Measurements from ENCODE around the gene DRD2.
"Not testable (repeated sequence)": the region's sequence is repeated elsewhere in the genome, so short reads cannot be mapped to it uniquely, and the experiment has no call there.

Gene DRD2

DNA sequence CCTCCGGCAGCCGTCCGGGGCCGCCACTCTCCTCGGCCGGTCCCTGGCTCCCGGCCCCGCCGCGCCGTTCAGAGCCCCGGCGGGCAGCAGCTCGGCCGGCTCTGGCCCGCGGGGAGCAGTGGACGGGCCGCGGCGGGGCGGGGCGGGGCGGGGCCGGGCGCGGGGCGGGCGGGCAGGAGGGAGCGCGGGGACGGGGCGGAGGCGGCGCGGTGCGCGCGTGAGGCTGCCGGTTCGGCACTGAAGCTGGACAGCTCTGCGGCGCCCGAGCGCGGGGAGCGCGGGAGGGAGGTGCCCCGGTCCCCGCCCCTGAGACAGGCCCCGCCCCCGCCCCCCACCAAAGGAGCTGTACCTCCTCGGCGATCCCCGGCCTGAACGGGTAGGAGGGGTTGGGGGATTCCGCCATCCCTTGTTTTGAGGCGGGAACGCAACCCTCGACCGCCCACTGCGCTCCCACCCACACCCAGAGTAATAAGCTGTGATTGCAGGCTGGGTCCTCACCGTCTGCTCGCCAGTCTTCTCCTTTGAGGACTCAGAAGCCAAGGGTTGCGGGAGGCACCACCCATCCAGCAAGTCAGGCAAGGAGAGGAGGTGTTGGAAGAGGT, at the start of gene DRD2:
Gene DRD2 (minus strand): TSS at position 239 of the 602 bp plus-strand sequence. CDS start 50,747 bp downstream, outside the sequence.
- no peak for DNase-seq (ENCODE audit: low read depth)

DNA sequence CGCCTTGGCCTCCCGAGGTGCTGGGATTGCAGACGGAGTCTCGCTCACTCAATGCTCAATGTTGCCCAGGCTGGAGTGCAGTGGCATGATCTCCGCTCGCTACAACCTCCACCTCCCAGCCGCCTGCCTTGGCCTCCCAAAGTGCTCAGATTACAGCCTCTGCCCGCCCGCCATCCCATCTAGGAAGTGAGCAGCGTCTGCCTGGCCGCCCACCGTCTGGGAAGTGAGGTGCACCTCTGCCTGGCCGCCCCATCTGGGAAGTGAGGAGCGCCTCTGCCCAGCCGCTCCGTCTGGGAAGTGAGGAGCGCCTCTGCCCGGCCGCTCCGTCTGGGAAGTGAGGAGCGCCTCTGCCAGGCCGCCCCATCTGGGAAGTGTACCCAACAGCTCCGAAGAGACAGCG, 48.7 kb upstream of the DRD2 start:
- not testable (repeated sequence) for DNase-seq (ENCODE audit: low read depth)

DNA sequence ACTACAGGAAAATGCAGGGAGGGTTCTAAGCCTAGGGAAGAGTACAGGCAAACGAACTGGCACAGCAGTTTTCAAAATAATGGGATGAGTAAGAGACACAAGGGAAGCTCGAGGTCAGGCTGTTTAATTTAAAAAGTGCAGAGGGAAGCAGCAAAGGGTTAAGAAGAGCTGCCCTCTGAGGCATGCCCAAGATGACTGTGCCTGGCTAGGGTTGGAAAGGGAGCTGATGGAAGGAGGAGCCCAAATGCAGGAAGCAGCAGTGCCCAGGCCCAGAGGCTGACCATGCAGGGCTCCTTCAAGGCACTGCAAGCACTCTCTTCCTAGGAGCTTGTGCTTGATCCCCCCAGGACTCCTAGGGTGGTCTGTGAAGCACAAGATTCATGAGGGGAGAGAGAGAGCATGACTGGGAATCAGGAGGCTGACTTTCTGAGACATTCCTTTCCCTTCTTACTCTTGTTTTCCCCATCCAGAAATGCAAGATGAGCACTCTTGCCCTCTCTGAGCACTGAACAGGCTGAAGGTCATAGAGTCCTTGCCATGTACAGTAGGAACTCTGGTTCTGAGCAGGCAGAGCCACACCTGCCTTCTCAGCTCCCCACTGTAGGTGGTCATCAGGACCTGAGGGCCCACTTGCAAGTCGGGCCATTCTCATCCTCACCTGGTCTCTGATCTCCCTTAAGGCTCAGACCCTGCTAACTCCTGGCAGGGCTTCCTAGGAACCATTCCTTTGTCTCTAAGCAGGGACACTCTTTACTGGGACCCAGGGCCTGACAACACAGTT, 46.7 kb upstream of the DRD2 start:
- no peak for DNase-seq (ENCODE audit: low read depth)

DNA sequence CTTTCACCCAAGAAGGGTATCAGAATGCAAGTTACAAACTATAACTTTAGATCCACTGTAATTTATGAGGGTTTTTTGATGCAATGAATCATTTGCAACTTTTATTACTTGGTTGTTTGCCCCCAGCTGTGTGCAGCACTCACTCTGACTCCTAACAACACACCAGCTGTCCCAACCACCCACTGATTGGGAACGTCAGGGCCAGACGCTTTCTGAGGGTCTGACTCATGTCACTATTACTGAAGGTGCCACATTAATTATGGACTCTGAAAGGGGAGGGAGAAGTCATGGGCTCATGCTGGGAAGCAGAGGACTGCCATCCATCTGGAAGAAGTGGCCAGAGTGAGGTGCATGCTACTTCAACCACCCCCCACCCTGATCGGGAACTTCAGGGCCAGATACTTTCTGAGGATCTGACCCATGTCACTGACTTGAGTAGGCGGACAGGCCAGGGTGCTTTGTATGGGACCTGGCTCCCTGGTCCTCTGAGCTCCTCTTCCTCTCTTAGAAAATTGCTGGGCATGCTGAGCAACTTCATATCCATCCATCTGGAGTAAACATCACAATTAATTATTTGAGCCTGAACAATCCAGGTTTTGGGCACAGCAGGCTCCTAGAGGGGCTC, 44.9 kb upstream of the DRD2 start:
- no peak for DNase-seq (ENCODE audit: low read depth)

DNA sequence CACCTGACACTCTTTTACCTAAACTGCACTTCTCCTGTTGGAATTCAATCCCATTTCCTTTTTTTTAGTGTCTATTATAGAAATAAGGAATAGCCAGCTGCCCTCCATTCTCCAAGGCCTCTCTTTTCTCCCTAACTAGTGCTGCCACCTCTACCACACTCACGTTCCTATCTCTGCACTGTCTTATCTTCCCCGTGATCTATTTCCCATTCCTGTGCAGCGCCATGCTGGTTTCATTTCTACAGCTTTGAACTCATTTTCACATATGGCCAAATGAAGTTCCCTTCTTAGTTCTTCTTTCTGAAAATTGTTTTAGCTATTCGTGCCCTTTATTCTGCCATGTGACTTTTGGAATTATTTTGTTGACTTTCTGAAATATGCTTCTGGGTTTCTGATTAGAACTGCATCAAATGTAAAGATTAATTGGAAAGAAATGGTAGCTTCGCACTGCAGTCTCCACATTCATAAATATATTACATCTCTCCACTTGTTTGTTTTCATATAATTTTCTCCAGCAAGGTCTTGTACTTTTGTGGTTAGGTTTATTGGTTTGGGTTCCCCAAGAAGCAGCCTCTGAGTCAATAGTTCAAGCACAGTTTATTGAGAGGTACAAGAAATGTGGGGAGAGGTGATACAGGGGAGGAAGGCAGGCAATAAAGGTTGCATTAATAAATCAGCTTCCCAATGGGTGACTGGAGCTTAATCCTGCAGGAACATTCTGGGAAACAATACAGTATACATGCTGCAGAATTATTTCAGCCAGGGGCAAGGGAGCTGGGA, 43.7 kb upstream of the DRD2 start:
- DNase-seq (ENCODE audit: low read depth) = no peak

DNA sequence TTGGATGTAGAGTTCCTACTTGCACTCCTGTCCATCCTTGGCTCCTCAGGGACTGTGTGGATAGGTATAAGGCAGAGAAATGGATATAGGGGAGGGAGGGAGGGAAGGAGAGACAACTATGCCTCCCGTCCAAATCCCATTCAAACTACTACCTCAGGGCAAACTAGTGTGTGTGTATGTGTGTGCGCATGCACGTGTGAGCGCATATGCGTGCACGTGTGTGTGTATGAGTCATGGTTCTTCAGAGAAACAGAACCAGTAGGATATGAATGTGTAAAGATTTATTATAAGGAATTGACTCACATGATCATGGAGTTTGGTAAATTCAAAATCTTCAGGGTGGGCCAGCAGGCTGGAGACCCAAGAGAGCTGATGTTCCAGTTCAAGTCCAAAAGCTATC, 42.2 kb upstream of the DRD2 start:
- DNase-seq (ENCODE audit: low read depth) = no peak

DNA sequence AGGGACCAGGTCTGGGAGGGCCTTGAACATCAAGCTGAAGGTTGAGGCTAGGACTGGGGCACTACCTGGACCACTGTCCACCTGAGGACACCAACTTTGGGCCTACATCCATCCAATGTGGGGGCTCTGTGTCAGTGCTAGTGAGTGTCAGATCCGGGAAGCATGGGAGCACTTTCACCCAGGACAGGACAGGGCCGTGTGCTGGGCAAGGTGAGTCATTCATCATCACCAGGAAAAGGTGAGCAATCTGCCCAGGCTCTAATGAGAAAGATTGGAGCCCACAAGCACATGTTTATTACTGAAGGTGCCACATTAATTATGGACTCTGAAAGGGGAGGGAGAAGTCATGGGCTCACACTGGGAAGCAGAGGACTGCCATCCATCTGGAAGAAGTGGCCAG, 39.7 kb upstream of the DRD2 start:
- DNase-seq (ENCODE audit: low read depth) = no peak

DNA sequence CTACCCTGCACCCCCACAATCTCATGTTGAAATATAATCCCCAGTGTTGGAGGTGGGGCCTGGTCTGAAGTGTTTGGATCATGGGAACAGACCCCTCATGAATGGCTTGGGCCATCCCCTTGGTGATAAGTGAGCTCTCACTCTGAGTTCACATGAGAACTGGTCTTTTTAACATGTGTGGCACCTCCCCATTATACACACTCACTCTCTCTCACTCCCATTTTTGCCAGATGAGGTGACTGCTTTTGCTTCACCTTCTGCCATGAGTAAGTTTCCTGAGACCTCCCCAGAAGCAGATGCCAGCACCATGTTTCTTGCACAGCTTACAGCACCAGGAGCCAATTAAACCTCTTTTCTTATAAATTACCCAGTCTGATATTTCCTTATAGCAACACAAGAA, 32.1 kb upstream of the DRD2 start:
- no peak for DNase-seq (ENCODE audit: low read depth)

DNA sequence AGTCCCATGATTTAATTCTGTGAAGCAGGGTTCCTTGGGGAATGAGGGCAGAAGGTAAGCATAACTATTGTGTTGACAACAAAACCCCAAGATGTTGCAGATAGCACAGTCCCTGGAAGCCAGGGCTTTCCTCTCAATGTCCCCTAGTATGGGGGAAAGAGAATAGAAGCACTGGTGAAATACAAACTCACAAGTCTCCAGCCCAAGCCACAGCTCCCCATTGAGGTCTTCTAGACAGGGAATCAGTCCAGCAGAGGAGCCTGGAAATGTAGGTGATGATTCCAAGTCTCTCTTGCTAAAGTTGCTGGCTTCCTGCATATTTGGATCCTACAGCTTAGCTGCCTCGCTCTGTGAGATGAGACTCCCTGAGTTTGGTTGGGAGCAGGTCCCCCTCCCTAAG, 31.7 kb upstream of the DRD2 start:
- no peak for DNase-seq (ENCODE audit: low read depth)

DNA sequence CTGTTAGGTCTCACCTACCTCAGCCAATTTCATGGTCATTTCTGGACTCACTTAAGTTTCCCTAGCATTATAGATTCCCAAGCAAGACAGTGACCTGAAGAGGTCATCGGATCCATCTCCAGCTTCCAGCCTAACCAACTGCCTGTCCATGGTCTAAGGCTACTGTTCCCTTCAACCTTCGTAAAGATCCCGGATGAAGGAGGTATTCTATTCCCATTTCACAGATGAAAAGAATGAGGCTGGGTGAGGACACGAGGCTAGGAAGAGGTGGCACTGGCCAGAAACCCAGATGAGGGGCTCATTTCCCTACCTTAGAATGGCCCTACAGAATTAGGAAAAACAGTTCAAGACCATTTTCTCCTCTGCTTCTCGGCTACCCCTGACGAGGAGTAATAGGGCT, 31.3 kb upstream of the DRD2 start:
- no peak for DNase-seq (ENCODE audit: low read depth)

DNA sequence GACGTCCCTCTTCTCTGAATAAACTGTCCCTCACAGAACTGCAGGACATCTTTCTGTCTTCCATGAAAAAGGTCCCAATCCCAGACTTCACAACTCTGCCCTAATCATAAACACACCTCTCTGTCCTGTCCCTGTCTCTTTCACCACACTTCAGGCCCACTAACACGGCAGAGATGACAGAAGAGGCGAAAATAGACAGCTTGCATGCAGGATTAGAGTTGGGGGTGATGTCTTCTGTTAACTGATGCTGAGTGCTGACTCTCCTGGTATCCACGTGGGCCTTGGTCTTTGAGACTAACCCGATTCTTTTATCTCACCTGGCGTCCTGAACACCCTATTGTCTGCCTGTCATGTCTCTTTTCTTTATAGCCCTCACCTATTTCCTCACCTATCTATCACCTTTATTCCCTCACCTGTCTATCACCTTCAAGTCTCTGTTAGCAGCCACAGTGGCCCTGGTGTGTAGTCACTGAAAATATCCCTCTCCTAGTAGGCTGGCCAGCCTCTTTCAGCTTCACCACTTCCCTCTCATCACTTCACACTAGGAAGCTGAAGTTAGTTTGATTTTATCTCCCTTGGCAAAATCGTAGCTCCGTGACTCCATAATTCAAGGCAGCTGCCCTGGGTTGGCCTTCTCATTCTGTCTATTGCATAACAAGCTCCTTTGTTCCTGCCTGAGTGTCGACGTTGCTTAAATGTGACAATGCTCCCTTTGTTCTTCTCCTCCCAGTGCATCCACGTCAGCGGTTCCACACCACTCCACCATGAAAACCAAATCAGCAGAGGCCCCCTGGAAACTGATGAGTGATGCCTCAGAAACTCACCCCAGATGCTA, 30.6 kb upstream of the DRD2 start:
- no peak for DNase-seq (ENCODE audit: low read depth)

DNA sequence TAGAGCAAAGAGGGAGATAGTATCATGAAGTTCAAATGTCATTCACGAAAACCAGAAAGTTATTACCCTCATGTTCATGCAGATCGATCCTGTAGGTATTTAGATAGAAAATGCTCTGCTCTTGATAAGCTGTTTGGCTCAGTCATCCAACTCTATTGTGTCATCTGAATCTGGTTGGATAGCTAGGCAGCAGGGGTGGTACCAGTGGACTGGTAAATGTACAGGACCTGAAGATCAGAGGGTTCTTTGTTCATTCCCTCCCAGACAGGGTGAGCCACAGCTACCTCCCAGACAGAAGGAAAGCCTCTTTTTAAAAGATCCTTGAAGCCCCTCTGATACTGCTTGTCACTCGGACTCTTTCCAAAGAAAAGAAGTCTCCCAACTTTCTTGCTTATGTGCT, 29.8 kb upstream of the DRD2 start:
- DNase-seq (ENCODE audit: low read depth) = no peak

DNA sequence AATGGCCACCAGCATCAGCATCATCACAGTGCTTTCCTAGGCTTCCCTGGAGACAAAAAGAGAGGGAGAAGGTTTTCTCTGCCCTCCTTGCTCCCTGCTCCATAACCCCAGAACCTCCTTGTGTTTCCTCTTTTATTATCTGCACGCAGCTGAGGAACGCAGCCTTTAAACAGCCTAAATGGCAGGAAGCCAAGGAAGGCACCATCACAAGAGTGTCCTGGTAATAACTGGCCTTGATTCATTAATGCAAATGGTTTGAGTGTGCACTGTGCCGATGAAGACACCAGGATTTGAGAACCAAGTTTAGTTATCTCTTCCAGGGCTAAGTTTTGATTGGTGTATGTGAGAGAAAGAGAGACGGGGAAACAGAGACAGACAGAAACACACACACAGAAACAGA, 29.4 kb upstream of the DRD2 start:
- no peak for DNase-seq (ENCODE audit: low read depth)

DNA sequence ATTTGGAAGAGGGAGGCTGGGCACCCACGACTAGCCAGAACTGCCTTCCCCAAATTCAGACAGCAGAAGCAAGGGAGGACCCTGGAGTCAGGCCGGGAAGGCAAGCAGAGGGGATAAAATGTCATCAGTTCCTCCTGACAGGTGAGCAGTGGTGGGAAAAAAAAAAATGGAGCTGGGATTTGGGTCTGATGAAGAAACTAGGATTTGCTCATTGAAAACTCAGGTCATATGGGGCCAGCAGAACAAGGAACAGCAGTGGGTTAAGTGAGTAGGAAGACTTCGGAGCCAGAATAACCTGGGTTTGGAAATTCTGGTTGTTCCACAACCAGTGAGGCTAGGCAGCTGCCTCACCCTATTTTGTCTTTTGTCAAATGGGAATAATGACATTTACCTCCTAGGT, 28.9 kb upstream of the DRD2 start:
- DNase-seq (ENCODE audit: low read depth) = no peak

DNA sequence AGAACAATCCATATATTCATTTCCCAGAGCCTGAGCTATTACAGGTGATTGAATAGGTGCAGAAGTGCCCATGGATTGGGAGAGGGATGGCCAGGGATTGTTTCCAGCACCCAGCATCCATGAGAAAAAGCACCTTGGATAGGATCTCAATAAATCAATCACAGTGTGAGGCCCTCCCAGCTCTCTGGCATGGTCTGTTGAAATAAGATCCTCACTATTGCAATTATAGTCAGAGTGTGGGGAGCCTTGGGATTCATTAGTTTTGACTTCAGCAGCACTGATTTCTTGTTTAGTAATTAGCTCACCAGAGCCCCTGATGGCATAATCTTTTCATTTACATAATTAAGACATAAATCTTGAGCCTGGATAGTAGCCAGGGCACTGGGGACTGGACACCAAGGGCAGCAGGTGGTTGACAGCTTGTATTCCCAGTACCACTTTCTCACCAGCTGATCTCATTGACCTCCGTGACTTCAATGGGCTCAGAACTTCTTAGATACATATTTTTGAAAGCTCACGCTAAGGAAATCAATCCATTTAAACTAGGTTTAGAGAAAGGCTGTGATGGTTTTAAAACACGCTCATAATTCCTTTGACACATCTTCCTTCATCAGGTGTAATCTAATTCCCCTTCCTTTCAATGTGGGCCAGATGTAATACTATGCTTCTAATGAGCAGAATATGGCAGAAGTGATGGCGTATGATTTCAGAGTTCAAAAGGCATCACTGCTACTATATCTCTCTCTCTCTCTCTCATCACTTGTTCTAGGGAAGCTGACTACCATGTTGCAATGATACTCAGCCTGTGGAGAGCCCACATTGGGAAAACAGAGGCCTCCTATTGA, 22.1 kb upstream of the DRD2 start:
- DNase-seq (ENCODE audit: low read depth) = no peak

DNA sequence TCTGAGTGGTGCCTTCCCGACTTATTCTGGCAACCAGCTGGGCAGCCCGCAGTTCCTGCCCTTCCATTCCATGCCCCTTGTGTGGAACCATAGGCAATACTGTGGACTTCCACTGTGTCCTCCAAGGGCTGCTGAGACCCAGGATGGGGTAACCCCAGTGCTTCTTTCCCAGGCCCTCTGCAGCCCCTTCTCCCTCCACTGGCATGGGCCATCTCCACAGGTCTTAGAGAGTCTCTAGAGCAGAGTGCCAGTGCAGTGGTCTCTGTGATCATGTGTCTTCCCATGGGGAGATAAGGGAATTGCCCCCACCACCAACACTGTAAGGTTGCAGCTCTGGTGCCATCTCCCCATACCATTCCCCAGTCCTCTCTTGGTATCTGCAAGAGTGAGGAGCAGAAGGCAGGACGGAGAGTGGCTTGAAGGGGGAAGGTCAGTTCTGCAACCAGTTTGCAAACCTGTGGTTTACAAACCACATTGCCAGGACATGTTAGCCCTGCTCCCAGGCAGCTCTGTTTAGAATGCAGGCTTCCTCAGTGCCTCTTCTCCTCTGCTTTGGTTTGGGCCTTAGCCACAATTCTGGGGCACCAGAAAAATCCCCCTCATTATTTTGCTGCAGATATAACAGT, 20.9 kb upstream of the DRD2 start:
- no peak for DNase-seq (ENCODE audit: low read depth)

DNA sequence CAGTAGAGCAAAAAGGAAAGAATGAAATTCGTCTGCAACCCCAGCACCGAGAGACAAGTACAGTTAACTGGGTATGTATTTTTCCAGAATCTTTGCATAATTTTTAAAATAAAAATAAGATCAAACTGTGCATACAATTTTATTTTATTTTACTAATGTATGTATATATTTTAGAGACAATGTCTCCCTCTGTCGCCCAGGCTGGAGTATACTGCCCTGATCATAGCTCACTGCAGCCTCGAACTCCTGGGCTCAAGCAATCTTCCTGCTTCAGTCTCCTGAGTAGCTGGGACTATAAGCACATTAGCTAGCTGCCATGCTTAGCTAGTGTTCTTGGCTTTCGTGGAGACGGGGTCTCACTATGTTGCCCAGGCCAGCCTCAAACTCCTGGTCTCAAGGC, 18.8 kb upstream of the DRD2 start:
- no peak for DNase-seq (ENCODE audit: low read depth)

DNA sequence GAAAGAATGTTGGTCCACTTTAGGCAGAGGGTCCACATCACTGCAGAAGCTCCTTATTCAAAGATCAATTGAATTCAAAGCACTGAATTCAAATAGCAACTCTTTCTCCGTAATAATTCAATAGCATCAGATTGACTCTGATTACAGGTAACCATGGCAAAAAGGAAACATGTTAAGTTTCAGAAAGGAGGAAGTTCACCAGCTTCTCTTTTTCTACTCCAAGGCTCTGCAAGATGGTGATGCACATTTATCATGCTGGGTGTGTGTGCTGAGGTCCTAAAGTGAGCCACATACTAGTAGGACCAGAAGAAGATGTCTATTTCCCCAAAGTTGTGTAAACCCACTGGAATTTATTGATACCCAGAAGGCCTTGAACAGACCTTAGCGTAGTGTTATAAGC, 18.0 kb upstream of the DRD2 start:
- no peak for DNase-seq (ENCODE audit: low read depth)

DNA sequence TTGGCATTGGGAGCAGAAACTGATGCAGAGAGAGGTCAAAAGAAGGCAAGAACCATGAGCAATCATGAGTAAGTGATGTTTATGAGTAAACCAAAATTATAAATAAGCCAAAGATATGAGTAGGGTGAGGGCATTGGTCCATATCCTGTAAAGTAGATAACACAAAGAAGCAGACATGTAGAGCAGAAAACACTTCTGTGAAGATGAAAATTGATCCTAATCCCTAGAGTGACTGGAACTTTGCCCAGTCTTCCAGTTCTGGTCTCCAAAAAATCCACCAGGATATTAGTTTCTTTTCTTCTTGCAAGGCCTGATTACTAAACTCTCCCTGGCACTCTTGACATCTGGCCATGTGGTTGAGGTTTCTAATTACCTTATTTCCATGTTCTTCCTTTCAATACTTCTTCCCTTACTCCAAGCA, 13.7 kb upstream of the DRD2 start:
- no peak for DNase-seq (ENCODE audit: low read depth)

DNA sequence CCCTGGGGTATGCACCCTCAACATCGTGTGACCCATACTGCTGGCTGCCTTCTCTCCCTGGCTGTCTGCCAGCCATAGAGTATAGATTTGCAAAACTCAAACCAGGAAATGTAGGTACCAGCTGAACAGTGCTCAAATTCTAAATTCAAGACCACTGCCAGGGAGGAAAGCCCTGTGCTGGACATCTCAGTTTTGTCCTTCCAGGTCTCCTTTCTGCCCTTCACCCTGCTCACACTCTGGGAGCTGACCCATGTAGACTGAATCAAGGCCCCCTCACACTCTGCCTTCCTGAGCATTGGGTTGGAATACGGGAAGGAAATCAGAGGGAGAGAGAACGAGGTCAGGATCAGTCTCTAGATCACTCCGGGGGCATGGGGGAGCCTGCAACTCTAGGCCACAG, 12.4 kb upstream of the DRD2 start:
- no peak for DNase-seq (ENCODE audit: low read depth)
